Islet precursor cell (in vitro differentiated cells): Measurements from ENCODE around the gene CALHM3.
A peak's percentile ranks its signal among the peaks of the same experiment; 100 is the strongest.
"Not testable (repeated sequence)": the region's sequence is repeated elsewhere in the genome, so short reads cannot be mapped to it uniquely, and the experiment has no call there.

Source experiments
- DNase-seq: peaks from one replicate; pipeline ENCODE4 v3.0.0-alpha.2; 2018

Gene CALHM3

DNA sequence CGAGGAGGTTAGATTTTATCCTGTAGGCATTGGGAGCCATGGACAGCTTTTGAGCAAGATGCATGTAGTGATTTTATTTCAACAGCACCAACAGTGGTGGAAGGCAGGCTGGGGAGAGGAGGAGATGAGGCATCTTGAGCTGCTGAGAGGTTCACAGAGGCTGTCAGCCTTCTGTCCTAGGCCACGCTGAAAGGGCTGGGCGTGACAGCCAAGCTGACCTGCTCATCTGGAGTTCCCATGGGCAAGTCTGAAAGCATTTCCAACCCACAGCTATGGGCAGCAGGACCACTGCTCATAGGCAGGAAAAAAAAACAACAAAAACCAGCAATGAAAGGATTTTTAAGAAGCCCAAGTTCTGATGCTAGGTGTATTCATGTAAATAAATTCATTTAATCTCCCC lies 22.1 kb upstream of the CALHM3 start:
- DNase-seq = peak; percentile 41

DNA sequence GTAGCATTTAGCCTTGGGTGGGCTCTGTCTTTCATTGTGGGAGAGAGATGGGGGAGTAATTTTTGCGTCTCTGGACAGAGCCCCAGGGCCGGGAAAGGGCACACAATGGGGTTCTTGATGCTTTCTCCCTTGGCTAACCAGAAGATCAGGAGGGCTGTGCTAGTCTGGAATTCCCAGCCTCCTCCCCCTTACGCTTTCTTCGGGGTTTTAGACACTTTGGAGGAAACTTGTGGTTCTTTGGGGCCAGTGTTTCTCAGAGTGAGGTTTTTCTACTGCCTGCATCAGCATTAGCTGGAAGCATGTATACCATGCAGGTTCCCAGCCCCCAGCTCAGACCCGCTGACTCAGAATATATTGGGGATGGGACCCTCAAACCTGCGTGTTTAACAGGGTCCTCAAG lies 21.4 kb upstream of the CALHM3 start:
- no peak for DNase-seq

DNA sequence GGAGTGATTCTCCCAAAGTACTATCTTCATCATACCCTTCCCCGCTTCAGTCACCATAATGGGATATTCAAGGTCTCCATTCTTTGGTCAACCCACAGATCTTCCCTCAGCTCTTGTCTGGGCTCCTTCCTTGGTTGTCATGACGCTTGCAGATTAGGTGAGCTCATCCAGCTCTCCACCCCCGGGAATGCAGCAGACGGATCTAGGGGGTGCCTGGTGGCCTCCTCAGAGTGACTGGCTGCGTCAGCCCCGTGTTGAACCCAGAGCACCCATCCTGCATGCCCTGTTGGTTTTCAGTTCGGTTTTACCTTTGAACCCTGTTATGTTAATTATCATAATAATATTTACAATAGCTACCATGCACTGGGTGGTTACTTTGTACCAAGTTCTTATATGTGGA lies 20.8 kb upstream of the CALHM3 start:
- DNase-seq = no peak

DNA sequence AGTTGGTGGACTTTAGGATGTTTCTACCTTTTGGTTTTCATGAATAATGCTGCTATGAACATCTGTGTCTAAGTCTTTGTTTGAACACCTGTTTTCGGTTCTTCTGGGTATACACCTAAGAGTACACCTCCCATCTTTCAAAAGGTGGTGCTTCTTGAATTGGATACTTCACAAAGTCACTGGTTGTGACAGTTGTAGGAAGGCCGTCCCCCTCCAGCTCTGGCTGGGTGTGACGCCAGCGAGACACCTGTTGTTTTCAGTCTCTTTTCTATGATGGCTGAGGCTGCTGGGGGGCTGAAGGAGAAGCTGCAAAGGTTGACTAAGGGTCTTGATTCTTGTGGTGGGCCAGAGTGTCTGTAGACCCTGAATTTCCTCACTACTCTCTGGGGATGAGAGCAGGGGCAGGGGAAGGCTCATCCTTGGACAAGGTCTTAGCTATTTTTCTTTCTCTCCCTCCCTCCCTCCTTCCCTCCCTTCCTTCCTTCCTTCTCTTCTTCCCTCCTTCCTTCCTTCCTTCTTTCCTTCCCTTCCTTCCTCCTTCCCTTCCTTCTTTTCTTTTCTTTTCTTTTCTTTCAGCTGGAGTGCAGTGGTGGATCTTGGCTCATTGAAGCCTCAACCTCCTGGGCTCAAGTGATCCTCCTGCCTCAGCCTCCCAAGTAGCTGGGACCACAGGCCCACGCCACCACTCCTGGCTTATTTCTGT lies 20.0 kb upstream of the CALHM3 start:
- DNase-seq = no peak

DNA sequence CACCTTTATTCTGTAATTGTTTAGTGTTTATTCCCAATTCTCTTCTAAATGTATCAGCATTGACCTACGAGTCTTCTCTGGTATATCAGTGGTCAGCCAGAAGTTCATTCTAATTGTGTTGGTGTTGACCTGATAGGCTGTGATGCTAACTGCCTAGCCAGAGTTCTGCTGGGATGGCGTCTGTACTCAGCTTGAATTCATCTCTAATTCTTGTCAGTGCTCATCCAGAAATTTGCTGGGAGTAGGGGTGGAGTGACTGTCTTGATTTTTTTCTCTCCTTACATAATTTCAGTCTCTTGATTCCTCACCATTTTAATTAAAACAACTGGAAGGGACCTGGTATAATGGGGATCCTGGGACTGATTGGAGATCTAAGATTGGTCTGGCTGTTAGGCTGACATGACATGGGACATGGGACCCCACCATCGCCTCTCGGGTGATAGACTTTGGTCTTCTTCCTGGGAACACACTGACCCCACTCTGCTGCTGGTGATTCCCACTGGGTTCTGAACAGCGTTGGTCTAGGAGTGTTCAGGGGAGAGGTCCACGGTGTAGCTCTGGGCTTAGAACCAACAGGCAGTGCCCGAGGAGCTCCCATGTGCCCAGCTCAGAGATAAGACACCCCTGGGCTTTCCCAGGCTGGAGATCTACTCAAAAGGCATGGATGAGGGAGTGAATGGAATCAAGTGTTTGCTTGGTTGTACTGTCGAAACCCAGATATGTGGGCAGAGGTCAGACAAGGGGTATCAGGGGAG lies 18.3 kb upstream of the CALHM3 start:
- DNase-seq = no peak

GRCh38 chr10:103495321-103495720 lies 16.3 kb upstream of the CALHM3 start:
- no peak for DNase-seq

- no peak for DNase-seq
Measured at GRCh38 chr10:103493916-103494877, 15.2 kb upstream of the CALHM3 start.

DNA sequence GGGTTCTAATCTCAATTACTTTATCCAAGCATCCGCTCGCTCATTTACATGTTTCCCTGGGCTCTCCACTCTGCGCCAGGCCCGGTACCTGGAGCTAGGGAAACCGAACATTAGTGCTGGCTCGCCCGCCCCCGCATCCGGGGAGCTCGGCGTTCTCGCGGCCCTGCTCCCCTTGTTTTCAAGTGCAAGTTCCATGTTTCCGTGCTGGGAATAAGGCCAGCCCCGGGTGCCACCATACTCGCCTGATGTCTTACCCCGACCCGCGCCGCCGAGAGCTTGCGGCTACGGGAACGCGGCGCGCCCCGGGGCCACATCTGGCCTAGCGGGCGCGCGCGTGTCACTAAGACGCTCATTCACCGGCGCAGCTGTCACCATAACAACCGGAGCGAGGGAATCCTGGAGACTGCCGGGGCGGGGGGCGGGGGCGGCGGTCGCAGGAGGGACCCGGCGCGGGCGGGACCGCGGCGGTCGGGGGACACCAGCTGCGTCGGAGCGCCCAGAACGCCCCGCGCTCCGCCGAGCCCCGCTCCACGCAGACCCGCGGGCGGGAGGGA lies 14.4 kb upstream of the CALHM3 start, which contains the start of gene NEURL1:
Gene NEURL1, plus strand, starts transcription at position 344 of the 554 bp plus-strand sequence. CDS start 683 bp downstream, outside the sequence.
- DNase-seq = no peak

- DNase-seq = no peak
Measured at GRCh38 chr10:103492655-103493261, 13.7 kb upstream of the CALHM3 start.

- peak; percentile 97 for DNase-seq
Measured at GRCh38 chr10:103491729-103492364, 12.8 kb upstream of the CALHM3 start.

GRCh38 chr10:103490986-103491314 lies 11.9 kb upstream of the CALHM3 start:
- DNase-seq = no peak

DNA sequence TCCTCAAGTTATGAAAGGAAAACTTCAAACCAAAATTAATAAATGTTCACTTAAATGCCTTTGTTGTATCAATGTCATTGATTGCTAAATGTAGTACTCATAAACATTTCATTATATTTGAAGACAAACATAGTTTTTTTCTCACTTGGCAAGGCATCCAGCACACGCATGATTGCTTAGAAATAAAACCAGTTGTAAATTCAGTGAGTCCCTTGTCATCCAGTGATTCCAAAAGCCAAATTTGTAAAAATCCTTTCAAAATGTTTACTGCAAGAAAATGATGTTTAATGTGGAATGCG lies 8.3 kb upstream of the CALHM3 start:
- DNase-seq = no peak

DNA sequence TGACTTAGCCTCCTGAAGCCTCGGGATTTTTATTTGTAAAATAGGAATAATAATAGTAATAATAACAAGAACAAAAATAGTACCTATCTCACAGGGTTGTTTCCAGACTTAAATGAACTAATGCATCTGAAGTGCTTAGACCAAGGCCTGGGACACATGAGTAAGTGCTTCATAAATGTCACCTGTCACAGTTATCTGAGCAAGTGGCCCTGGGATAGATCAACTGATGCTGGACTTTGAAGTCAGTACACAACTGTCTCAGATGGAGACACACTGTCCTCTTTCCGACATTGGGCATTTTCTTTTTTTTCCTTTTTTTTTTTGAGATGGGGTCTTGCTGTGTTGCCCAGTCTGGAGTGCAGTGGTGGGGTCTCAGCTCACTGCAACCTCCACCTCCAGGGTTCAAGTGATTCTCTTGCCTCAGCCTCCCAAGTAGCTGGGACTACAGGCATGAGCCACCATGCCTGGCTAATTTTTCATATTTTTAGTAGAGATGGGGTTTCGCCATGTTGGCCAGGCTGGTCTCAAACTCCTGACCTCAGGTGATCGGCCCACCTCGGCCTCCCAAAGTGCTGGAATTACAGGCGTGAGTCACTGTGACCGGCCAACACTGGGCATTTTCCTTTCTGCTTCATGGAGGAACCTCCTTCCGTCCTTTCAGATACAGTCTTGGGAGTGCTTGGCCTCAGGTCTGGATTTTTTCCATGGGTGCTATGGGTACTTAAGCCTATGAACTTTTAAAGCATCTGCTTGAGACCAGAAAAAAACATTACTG lies 7.8 kb upstream of the CALHM3 start:
- not testable (repeated sequence) for DNase-seq

DNA sequence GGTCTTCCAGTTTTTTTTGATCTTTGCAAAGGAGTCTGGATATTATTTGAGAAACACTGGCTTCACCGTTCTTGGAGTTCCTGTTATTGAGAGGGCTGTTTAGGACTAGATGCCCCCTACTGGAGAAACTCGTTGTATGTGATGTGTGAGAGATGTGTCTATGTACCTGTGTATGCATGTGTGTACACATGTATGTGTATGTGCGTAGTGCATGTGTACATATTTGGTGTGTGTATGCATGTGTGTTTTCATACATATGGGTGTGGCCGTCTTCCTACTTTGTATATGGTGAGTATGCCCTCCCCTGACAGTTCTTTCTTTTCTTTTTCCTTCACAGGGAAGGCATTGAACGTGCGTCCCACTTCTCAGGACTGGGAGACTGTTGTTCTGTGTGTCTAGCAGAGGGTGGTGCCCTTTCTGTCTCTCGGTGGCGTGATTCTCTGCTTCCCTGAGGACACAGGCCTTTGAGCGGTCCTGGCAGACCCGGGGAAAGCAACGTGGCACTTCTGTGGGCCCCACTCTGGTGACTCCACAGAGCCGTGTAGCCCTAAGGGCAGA lies 3.0 kb upstream of the CALHM3 start:
- DNase-seq = no peak

- no peak for DNase-seq
Measured at GRCh38 chr10:103480521-103480920, 1.5 kb upstream of the CALHM3 start.

DNA sequence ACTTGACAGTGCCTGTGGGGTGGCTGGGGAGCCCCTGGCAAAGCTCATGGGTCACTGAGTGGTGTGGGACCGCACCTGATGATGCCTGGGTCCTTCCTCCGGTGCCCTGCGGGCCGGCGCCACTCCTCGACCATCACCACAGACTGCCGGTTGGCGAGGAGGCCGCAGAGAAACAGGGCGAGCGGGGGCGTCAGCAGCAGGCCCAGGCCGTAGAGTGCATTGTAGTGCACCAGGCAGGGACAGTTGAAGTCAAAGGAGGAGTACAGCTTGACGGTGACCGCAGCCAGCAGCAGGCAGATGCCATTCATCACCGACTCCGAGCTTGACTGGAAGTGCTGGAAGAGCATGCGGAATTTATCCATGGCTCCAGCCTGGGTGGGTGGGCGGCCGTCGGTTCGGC lies 369 bp downstream of the CALHM3 start:
- DNase-seq = no peak

DNA sequence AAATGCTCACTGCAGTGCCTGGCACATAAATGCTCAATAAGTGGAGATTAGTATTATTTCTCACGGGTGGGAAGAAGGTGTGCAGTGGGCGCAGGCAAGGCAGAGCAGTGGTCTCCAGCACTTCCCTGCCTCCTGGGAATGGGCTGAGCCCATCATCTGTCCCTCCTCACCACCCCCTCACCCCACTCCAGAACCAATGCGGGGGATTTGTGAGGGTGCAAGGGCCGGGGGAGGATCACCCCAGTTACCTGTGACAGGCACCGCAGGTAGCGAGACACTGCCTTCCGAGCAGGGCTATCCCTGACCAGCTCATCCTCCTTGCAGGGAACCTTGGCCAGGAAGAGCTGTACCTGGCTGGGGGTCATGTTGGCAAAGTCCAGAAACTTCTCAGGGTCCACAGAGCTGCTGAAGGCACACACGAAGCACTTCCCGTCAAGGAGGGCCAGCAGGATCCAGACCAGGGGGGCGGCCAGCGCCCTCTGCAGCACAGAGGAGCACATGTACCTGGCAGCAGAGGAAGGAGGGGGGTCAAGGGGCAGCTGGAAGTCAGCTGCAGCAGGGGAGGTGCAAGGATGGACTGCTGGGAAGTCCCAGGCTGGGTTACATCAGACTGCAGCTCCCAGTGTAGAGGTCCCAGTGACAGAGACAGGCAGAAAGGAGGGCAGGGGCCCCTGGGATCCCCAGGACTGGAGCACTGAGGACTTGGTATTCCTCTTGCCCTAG lies 2.8 kb downstream of the CALHM3 start:
- DNase-seq = peak; percentile 89

- DNase-seq = no peak
Measured at GRCh38 chr10:103475437-103475836, 3.6 kb downstream of the CALHM3 start.

GRCh38 chr10:103474077-103474476 lies 5.0 kb downstream of the CALHM3 start:
- no peak for DNase-seq

GRCh38 chr10:103473261-103473671 lies 5.8 kb downstream of the CALHM3 start:
- DNase-seq = no peak
